Mesothelial cell of epicardium (in vitro differentiated cells): Measurements from ENCODE around the gene SAMD14. TPM values are rescaled to one million over a fixed set of nuclear protein-coding genes. Genes with fewer than 3 reads are reported as not detected.

Experiments used
- DNase-seq, 2 experiments: peaks; one replicate each; pipeline ENCODE4 v3.0.0; 2021; ENCODE audit warnings: low spot score in 2 of 2; ENCODE audit not compliant: unreplicated experiment in 2 of 2
- H3K27ac Mint-ChIP-seq: 2 replicates; pipeline ENCODE4 v1.8.0; 2021; ENCODE audit warnings: mixed read lengths
- H3K27me3 Mint-ChIP-seq: 2 replicates; pipeline ENCODE4 v1.8.0; 2021; ENCODE audit warnings: low read depth, mixed read lengths
- H3K36me3 Mint-ChIP-seq: 2 replicates; pipeline ENCODE4 v1.8.0; 2021; ENCODE audit warnings: mixed read lengths
- H3K4me1 Mint-ChIP-seq: 2 replicates; pipeline ENCODE4 v1.8.0; 2021; ENCODE audit warnings: mixed read lengths
- H3K4me3 Mint-ChIP-seq: 2 replicates; pipeline ENCODE4 v1.8.0; 2021; ENCODE audit warnings: mild to moderate bottlenecking, moderate library complexity, mixed read lengths
- H3K9me3 Mint-ChIP-seq: 2 replicates; pipeline ENCODE4 v1.8.0; 2021; ENCODE audit warnings: mixed read lengths
- CTCF ChIP-seq: fragments of 200-600 bp; sonication (generic); IDR thresholded peaks from one replicate; pipeline ENCODE4 v1.5.0; 2021; ENCODE audit warnings: antibody characterized with exemption; ENCODE audit not compliant: unreplicated experiment
- total RNA-seq: library from RNA; stranded (reverse); gene quantifications from 3 replicates; pipeline ENCODE4 v1.2.1, GENCODE V29; 2021

The SAMD14 gene
- total RNA-seq, 1 donor from 2014 or later, result 19.4 TPM

- DNase-seq, result no peak
- H3K4me1 Mint-ChIP-seq, result peaks cover 13% of the 10 kb centered on the region
Measured at GRCh38 chr17:50164697-50164988, 34.7 kb upstream of the SAMD14 start.

GRCh38 chr17:50163843-50164696, 34.1 kb upstream of the SAMD14 start:
- H3K4me3 Mint-ChIP-seq, result no peak overlapping the region
- no peak for DNase-seq
- H3K27me3 Mint-ChIP-seq, result peaks cover 3% of the 10 kb centered on the region

More at GRCh38 chr17:50164697-50164988, 34.7 kb upstream of the SAMD14 start:
- peaks cover 3% of the 10 kb centered on the region for H3K27me3 Mint-ChIP-seq
- H3K4me3 Mint-ChIP-seq, result no peak overlapping the region
- H3K27ac Mint-ChIP-seq, result no peak overlapping the region
- TF ChIP-seq CTCF, result no peak
- no peaks in the 10 kb centered on the region for H3K36me3 Mint-ChIP-seq
- no peaks in the 10 kb centered on the region for H3K9me3 Mint-ChIP-seq

GRCh38 chr17:50162466-50163254, 32.7 kb upstream of the SAMD14 start:
- peaks cover 9% of the 10 kb centered on the region for H3K4me1 Mint-ChIP-seq
- no peak for DNase-seq
- no peaks in the 10 kb centered on the region for H3K9me3 Mint-ChIP-seq
- H3K36me3 Mint-ChIP-seq, result no peaks in the 10 kb centered on the region
- no peak overlapping the region for H3K27ac Mint-ChIP-seq
- TF ChIP-seq CTCF, result no peak
- no peak overlapping the region for H3K4me3 Mint-ChIP-seq
- H3K27me3 Mint-ChIP-seq, result peaks cover 3% of the 10 kb centered on the region

More at GRCh38 chr17:50163843-50164696, 34.1 kb upstream of the SAMD14 start:
- Mint-ChIP-seq H3K9me3 (no peaks in the 10 kb centered on the region), H3K27ac (no peak overlapping the region), H3K36me3 (no peaks in the 10 kb centered on the region), H3K4me1 (peaks cover 9% of the 10 kb centered on the region)
- TF ChIP-seq CTCF, result no peak

GRCh38 chr17:50161911-50162288, 31.9 kb upstream of the SAMD14 start:
- Mint-ChIP-seq H3K4me1 (peaks cover 9% of the 10 kb centered on the region), H3K4me3 (peak overlapping the region; percentile 69), H3K27ac (peak overlapping the region; percentile 45), H3K9me3 (no peaks in the 10 kb centered on the region), H3K27me3 (peaks cover 3% of the 10 kb centered on the region), H3K36me3 (no peaks in the 10 kb centered on the region)
- DNase-seq, result no peak
- TF ChIP-seq CTCF, result no peak

GRCh38 chr17:50161023-50161910, 31.3 kb upstream of the SAMD14 start:
- TF ChIP-seq CTCF, result peak; percentile 89
- Mint-ChIP-seq H3K4me1 (peaks cover 9% of the 10 kb centered on the region), H3K27me3 (peaks cover 3% of the 10 kb centered on the region), H3K9me3 (no peaks in the 10 kb centered on the region), H3K27ac (peak overlapping the region; percentile 72), H3K36me3 (no peaks in the 10 kb centered on the region), H3K4me3 (peak overlapping the region; percentile 69)
- DNase-seq, result peak; percentile 93 to 98
